Panc1 (cell line): Measurements from ENCODE around the gene PLEKHN1. TPM values are rescaled to one million over a fixed set of nuclear protein-coding genes. Genes with fewer than 3 reads are reported as not detected.
"Not testable (repeated sequence)": the region's sequence is repeated elsewhere in the genome, so short reads cannot be mapped to it uniquely, and the experiment has no call there.

Experiments
- ATAC-seq: fragments of 200-7000 bp; cut with Tn5 transposase; 2 replicates; pipeline ENCODE4 v1.9.1; 2020; ENCODE audit warnings: mild to moderate bottlenecking, moderate library complexity
- BruUV-seq: library from RNA; stranded (reverse); fragments of 400-500 nt; replicated peaks from 2 replicates; lab custom pipeline; 2021; lab: Mats Ljungman, UMichigan
- CTCF ChIA-PET: fragments of 300-600 bp; sonication (Branson Sonifier 250); formaldehyde crosslinking; loops from one replicate; lab custom pipeline; 2022; ENCODE audit warnings: antibody characterized with exemption; lab: Charles Lee
- POLR2A ChIA-PET: fragments of 300-600 bp; sonication (Branson Sonifier 250); formaldehyde crosslinking; loops from one replicate; lab custom pipeline; 2022; ENCODE audit warnings: antibody characterized with exemption; lab: Charles Lee
- DNase-seq: peaks from one replicate; pipeline ENCODE4 v3.0.0-alpha.2; 2010; ENCODE audit warnings: low read depth, low spot score
- H3K27ac ChIP-seq: 2 replicates; pipeline ENCODE4 v1.5.1; 2011; ENCODE audit warnings: mild to moderate bottlenecking, low read length, inconsistent platforms
- H3K27me3 ChIP-seq: fragments of 200-500 bp; sonication (Bioruptor generic); 2 replicates; pipeline ENCODE4 v1.6.0; 2014; ENCODE audit warnings: low read length, inconsistent platforms; ENCODE audit not compliant: control insufficient read depth, insufficient read depth
- H3K36me3 ChIP-seq: fragments of 200-500 bp; sonication (Bioruptor generic); 2 replicates; pipeline ENCODE4 v1.5.1; 2014; ENCODE audit warnings: inconsistent platforms, mild to moderate bottlenecking, low read length, moderate library complexity; ENCODE audit not compliant: control insufficient read depth, insufficient read depth
- H3K4me1 ChIP-seq: 2 replicates; pipeline ENCODE4 v1.5.1; 2011; ENCODE audit warnings: inconsistent platforms, mild to moderate bottlenecking, low read length, moderate library complexity; ENCODE audit not compliant: control insufficient read depth, insufficient read depth
- H3K4me3 ChIP-seq, 2 experiments: 2 replicates each; pipeline ENCODE4 v1.5.1; 2011 to 2012; ENCODE audit warnings: low read depth in 2 of 2, low read length in 2 of 2, mild to moderate bottlenecking in 2 of 2, inconsistent platforms in 1 of 2, moderate library complexity in 1 of 2
- H3K9me3 ChIP-seq: fragments of 200-500 bp; sonication (Bioruptor generic); 2 replicates; pipeline ENCODE4 v1.5.1; 2014; ENCODE audit warnings: low read depth, mild to moderate bottlenecking, inconsistent platforms, low read length, moderate library complexity; ENCODE audit not compliant: control insufficient read depth, insufficient read depth
- SIN3A ChIP-seq: IDR thresholded peaks from 2 replicates; pipeline ENCODE4 v1.6.1; 2012; ENCODE audit warnings: low read depth, mild to moderate bottlenecking, low read length, moderate library complexity, borderline replicate concordance; ENCODE audit not compliant: insufficient read depth
- TCF7L2 ChIP-seq: IDR thresholded peaks from 2 replicates; pipeline ENCODE4 v1.6.1; 2011; ENCODE audit warnings: mild to moderate bottlenecking, low read depth, low read length, inconsistent platforms
- in situ Hi-C: cut with HindIII; loops from 2 replicates; pipeline ENCODE4 v1.10.0; 2016; ENCODE audit warnings: low sequenced_read_pairs, low pct_unique_long_range_greater_than_20kb
- intact Hi-C: fragments of 100-400 bp; cut with micrococcal nuclease; formaldehyde crosslinking; loops from one replicate; pipeline ENCODE4 v1.10.0; 2022; ENCODE audit not compliant: unreplicated experiment
- total RNA-seq: library from RNA; stranded (reverse); gene quantifications from one replicate; pipeline ENCODE4 v1.2.1, GENCODE V29; 2021; ENCODE audit not compliant: unreplicated experiment
- TF ChIP-seq, protein P1 (sequence below), 2 experiments: IDR thresholded peaks; 2 replicates each; pipeline ENCODE4 v1.6.1; 2011 to 2012; ENCODE audit warnings: low read depth in 2 of 2, control low read depth in 1 of 2, low read length in 1 of 2, mild to moderate bottlenecking in 1 of 2, moderate library complexity in 1 of 2; ENCODE audit not compliant: insufficient read depth in 1 of 2
- TF ChIP-seq, protein P2 (sequence below): fragments of 450-650 bp; IDR thresholded peaks from 2 replicates; pipeline ENCODE4 v1.5.1; 2017; ENCODE audit warnings: mild to moderate bottlenecking

The PLEKHN1 gene
- total RNA-seq, 1 experiment from 2014 or later: 9.8 TPM

DNA sequence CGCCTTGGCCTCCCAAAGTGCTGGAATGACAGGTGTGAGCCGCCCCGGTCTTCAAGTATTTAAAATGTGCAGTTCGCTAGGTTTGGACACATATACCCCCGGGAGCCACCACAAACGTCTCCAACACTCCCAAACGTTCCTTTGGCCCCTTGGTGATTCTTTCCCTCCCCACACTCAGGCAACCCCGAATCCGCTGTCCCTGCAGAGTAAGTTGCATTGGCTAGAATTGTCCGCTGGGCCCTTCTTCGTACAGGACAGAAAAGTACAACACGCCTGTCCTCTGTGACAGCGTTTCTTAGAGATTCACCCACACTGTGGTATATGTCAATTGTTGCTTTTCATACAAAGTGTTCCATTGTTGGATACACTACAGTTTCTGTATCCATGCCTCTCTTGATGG lies 18.8 kb downstream of the PLEKHN1 start:
- Histone ChIP-seq H3K27ac (no peak overlapping the region), H3K4me3 (no peak overlapping the region), H3K9me3 (no peaks in the 10 kb centered on the region), H3K36me3 (no peaks in the 10 kb centered on the region), H3K27me3 (no peaks in the 10 kb centered on the region), H3K4me1 (no peaks in the 10 kb centered on the region; the same call in 1 of the 2 replicates)
- in situ Hi-C loops: no loop called here
- ChIA-PET POLR2A (no interaction called here), CTCF (interaction anchor here (0.7 to 1.1 kb wide), 3 partner anchors 17 to 198 kb away, joined by 4 to 11 read pairs (median 5); no protein-coding TSS in a partner anchor)
- intact Hi-C loops: no loop called here
- TF ChIP-seq, protein P1, sequence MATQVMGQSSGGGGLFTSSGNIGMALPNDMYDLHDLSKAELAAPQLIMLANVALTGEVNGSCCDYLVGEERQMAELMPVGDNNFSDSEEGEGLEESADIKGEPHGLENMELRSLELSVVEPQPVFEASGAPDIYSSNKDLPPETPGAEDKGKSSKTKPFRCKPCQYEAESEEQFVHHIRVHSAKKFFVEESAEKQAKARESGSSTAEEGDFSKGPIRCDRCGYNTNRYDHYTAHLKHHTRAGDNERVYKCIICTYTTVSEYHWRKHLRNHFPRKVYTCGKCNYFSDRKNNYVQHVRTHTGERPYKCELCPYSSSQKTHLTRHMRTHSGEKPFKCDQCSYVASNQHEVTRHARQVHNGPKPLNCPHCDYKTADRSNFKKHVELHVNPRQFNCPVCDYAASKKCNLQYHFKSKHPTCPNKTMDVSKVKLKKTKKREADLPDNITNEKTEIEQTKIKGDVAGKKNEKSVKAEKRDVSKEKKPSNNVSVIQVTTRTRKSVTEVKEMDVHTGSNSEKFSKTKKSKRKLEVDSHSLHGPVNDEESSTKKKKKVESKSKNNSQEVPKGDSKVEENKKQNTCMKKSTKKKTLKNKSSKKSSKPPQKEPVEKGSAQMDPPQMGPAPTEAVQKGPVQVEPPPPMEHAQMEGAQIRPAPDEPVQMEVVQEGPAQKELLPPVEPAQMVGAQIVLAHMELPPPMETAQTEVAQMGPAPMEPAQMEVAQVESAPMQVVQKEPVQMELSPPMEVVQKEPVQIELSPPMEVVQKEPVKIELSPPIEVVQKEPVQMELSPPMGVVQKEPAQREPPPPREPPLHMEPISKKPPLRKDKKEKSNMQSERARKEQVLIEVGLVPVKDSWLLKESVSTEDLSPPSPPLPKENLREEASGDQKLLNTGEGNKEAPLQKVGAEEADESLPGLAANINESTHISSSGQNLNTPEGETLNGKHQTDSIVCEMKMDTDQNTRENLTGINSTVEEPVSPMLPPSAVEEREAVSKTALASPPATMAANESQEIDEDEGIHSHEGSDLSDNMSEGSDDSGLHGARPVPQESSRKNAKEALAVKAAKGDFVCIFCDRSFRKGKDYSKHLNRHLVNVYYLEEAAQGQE (IDR thresholded peaks at IDR 0.05; ENCODE audit: insufficient read depth in 1 of 2, low read depth in 2 of 2, low read length in 1 of 2): no peak
- TF ChIP-seq, protein P2, sequence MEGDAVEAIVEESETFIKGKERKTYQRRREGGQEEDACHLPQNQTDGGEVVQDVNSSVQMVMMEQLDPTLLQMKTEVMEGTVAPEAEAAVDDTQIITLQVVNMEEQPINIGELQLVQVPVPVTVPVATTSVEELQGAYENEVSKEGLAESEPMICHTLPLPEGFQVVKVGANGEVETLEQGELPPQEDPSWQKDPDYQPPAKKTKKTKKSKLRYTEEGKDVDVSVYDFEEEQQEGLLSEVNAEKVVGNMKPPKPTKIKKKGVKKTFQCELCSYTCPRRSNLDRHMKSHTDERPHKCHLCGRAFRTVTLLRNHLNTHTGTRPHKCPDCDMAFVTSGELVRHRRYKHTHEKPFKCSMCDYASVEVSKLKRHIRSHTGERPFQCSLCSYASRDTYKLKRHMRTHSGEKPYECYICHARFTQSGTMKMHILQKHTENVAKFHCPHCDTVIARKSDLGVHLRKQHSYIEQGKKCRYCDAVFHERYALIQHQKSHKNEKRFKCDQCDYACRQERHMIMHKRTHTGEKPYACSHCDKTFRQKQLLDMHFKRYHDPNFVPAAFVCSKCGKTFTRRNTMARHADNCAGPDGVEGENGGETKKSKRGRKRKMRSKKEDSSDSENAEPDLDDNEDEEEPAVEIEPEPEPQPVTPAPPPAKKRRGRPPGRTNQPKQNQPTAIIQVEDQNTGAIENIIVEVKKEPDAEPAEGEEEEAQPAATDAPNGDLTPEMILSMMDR: no peak
- TF ChIP-seq TCF7L2 (no peak), SIN3A (no peak)
- ATAC-seq: no peak
- no TSS peak for BruUV-seq
- DNase-seq: no peak

DNA sequence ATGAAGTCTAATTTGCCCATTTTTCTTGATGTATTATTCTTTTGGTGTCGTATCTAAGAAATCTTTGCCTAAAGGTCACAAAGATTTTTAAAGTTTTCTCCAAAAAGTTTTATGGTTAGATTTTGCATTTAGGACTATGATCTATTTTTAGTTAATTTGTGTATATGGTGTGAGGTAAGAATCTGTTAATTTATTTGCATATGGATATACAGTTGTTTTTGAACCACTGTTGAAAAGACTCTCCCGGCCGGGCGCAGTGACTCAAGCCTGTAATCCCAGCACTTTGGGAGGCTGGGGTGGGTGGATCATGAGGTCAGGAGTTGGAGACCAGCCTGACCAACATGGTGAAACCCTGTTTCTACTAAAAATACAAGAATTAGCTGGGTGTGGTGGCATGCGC lies 21.8 kb downstream of the PLEKHN1 start:
- H3K27me3 ChIP-seq, H3K9me3 ChIP-seq, H3K4me3 ChIP-seq, ATAC-seq, DNase-seq, BruUV-seq, H3K4me1 ChIP-seq, POLR2A ChIA-PET, in situ Hi-C loops, H3K27ac ChIP-seq, intact Hi-C loops, CTCF ChIA-PET, H3K36me3 ChIP-seq: not testable (repeated sequence)

DNA sequence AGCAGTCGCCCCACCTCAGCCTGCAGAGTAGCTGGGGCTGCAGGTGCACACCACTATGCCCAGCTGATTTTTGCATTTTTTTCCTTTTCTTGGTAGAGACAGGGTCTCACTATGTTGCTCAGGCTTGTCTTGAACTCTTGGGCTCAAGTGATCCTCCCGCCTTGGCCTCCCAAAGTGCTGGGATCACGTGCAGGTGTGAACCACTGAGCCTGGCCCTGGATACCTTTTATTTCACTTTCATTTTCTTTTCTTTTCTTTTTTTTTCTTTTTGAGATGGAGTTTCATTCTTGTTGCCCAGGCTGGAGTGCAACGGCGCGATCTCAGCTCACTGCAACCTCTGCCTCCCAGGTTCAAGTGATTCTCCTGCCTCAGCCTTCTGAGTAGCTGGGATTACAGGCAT lies 25.0 kb downstream of the PLEKHN1 start:
- BruUV-seq, POLR2A ChIA-PET, in situ Hi-C loops, CTCF ChIA-PET, H3K9me3 ChIP-seq, H3K27ac ChIP-seq, DNase-seq, H3K4me3 ChIP-seq, H3K36me3 ChIP-seq, H3K27me3 ChIP-seq, H3K4me1 ChIP-seq, ATAC-seq, intact Hi-C loops: not testable (repeated sequence)
